CD14-positive monocyte (primary cell): ENCODE results near the gene TSPAN18. TPM values are rescaled to one million over a fixed set of nuclear protein-coding genes. Genes with fewer than 3 reads are reported as not detected.

Experiments used
- DNase-seq, 3 donors: peaks; one replicate each; pipeline ENCODE4 v3.0.0-alpha.2; 2011 to 2022
- H2AFZ ChIP-seq: 2 replicates; pipeline ENCODE4 v1.6.0; 2012; ENCODE audit warnings: mild to moderate bottlenecking, low read depth, low read length, inconsistent platforms; ENCODE audit not compliant: insufficient read depth, poor library complexity, severe bottlenecking
- H3K27ac ChIP-seq, 2 donors: 1 replicate in 1 of 2; 2 replicates in 1 of 2; pipeline ENCODE4 v1.5.1; 2012 to 2013; ENCODE audit warnings: low read length in 2 of 2, control low read depth in 1 of 2, inconsistent platforms in 1 of 2, low read depth in 1 of 2, mild to moderate bottlenecking in 1 of 2
- H3K27me3 ChIP-seq, 2 donors: one replicate each; pipeline versions ENCODE4 v1.6.0 to v1.6.1; 2011 to 2013; ENCODE audit warnings: low read length in 2 of 2; ENCODE audit not compliant: control insufficient read depth in 2 of 2, insufficient read depth in 2 of 2
- H3K36me3 ChIP-seq, 2 donors: replicated peaks in 1 of 2; 1 replicate in 1 of 2; 2 replicates in 1 of 2; pipeline versions ENCODE4 v1.5.1 to v1.6.1; 2012 to 2013; ENCODE audit warnings: low read length in 2 of 2, control low read depth in 1 of 2, inconsistent platforms in 1 of 2, mild to moderate bottlenecking in 1 of 2; ENCODE audit not compliant: insufficient read depth in 2 of 2, control insufficient read depth in 1 of 2
- H3K4me1 ChIP-seq, 2 donors: 1 replicate in 1 of 2; 2 replicates in 1 of 2; pipeline versions ENCODE4 v1.5.1 to v1.6.1; 2012 to 2013; ENCODE audit warnings: low read length in 2 of 2, control low read depth in 1 of 2, inconsistent platforms in 1 of 2, mild to moderate bottlenecking in 1 of 2, moderate library complexity in 1 of 2; ENCODE audit not compliant: insufficient read depth in 2 of 2, control insufficient read depth in 1 of 2
- H3K4me2 ChIP-seq: replicated peaks from 2 replicates; pipeline ENCODE3; 2012; ENCODE audit warnings: low read length, moderate library complexity, mild to moderate bottlenecking; ENCODE audit not compliant: poor library complexity, severe bottlenecking; ENCODE audit errors: extremely low read depth
- H3K4me3 ChIP-seq, 3 experiments: fragments of 200-600 bp in 1 of 3; sonication (generic) in 1 of 3; replicated peaks in 1 of 3; 1 replicate in 2 of 3; 2 replicates in 1 of 3; pipeline ENCODE4 v1.5.1; 2011 to 2013; ENCODE audit warnings: low read length in 3 of 3, mild to moderate bottlenecking in 3 of 3, control low read depth in 2 of 3, low read depth in 2 of 3, inconsistent platforms in 1 of 3, moderate library complexity in 1 of 3
- H3K79me2 ChIP-seq: 2 replicates; pipeline ENCODE4 v1.6.0; 2012; ENCODE audit warnings: mild to moderate bottlenecking, control low read depth, inconsistent platforms, low read length, moderate library complexity; ENCODE audit not compliant: insufficient read depth
- H3K9ac ChIP-seq: 2 replicates; pipeline ENCODE4 v1.6.0; 2017; ENCODE audit warnings: low read length, mild to moderate bottlenecking; ENCODE audit not compliant: insufficient read depth, poor library complexity, severe bottlenecking
- H3K9me3 ChIP-seq, 2 donors: replicated peaks in 1 of 2; 1 replicate in 1 of 2; 2 replicates in 1 of 2; pipeline versions ENCODE4 v1.5.1 to v1.6.1; 2012 to 2013; ENCODE audit warnings: low read length in 2 of 2, control low read depth in 1 of 2; ENCODE audit not compliant: control insufficient read depth in 1 of 2, insufficient read depth in 1 of 2
- H4K20me1 ChIP-seq: 2 replicates; pipeline ENCODE4 v1.6.0; 2012; ENCODE audit warnings: mild to moderate bottlenecking, low read length, control low read depth, moderate library complexity; ENCODE audit not compliant: insufficient read depth
- H3K27ac Mint-ChIP-seq, 7 donors: one replicate each; pipeline ENCODE4 v1.8.0; 2020; ENCODE audit warnings: mild to moderate bottlenecking in 7 of 7, mixed read lengths in 7 of 7, moderate library complexity in 6 of 7, inconsistent platforms in 2 of 7
- H3K27me3 Mint-ChIP-seq, 3 donors: one replicate each; pipeline ENCODE4 v1.8.0; 2021 to 2022; ENCODE audit warnings: low read depth in 3 of 3, mild to moderate bottlenecking in 3 of 3, mixed read lengths in 3 of 3, moderate library complexity in 3 of 3, inconsistent platforms in 1 of 3
- H3K36me3 Mint-ChIP-seq, 2 donors: one replicate each; pipeline ENCODE4 v1.8.0; 2020; ENCODE audit warnings: mixed read lengths in 2 of 2, inconsistent platforms in 1 of 2, mild to moderate bottlenecking in 1 of 2
- H3K4me1 Mint-ChIP-seq: one replicate; pipeline ENCODE4 v1.8.0; 2020; ENCODE audit warnings: mild to moderate bottlenecking, mixed read lengths
- H3K4me3 Mint-ChIP-seq, 2 donors: one replicate each; pipeline ENCODE4 v1.8.0; 2020; ENCODE audit warnings: mild to moderate bottlenecking in 2 of 2, mixed read lengths in 2 of 2, moderate library complexity in 1 of 2
- H3K9me3 Mint-ChIP-seq, 7 donors: one replicate each; pipeline ENCODE4 v1.8.0; 2020 to 2022; ENCODE audit warnings: mixed read lengths in 7 of 7, mild to moderate bottlenecking in 6 of 7, moderate library complexity in 6 of 7, inconsistent platforms in 2 of 7
- CTCF ChIP-seq: fragments of 200-600 bp; IDR thresholded peaks from one replicate; pipeline ENCODE4 v1.8.0; 2022; ENCODE audit warnings: antibody characterized with exemption, mild to moderate bottlenecking
- WGBS: methylation state at CpG from one replicate; pipeline ENCODE4 v1.1.5; 2013; ENCODE audit warnings: missing lambda C conversion rate; ENCODE audit not compliant: insufficient coverage; 5-methylcytosine and 5-hydroxymethylcytosine counted together
- intact Hi-C, 2 donors: fragments of 100-400 bp; cut with micrococcal nuclease; formaldehyde crosslinking; loops; one replicate each; pipeline versions ENCODE4 v1.15.0 to v1.15.1; 2023
- polyA plus RNA-seq, 3 donors: library from polyadenylated mRNA; depleted of rRNA in 1 of 3; unstranded in 2 of 3; stranded (reverse) in 1 of 3; fragments of 300-500 nt in 2 of 3; fragments of >200 nt in 1 of 3; fragmentation: Illumina TruSeq in 2 of 3; gene quantifications; 1 replicate in 2 of 3; 2 replicates in 1 of 3; pipeline ENCODE4 v1.2.3, GENCODE V29; 2012 to 2021

The TSPAN18 gene
- polyA plus RNA-seq, 3 donors, result not detected

- Mint-ChIP-seq H3K27me3 (peaks cover 5 to 8% (median 6%) of the 10 kb centered on the region in 3 donors), H3K9me3 (peaks cover 0 to 14% (median 6%) of the 10 kb centered on the region in 7 donors), H3K4me3 (no peak overlapping the region), H3K27ac (no peak overlapping the region), H3K36me3 (no peaks in the 10 kb centered on the region), H3K4me1 (no peaks in the 10 kb centered on the region)
- H3K4me3 ChIP-seq, result no peak overlapping the region
- intact Hi-C loops, result no loop called here
- H3K4me2 ChIP-seq, result no peak overlapping the region
- H3K27me3 ChIP-seq, result no peaks in the 10 kb centered on the region
- H2AFZ ChIP-seq, result no peak overlapping the region
- H3K9ac ChIP-seq, result no peak overlapping the region
- no peaks in the 10 kb centered on the region for H3K4me1 ChIP-seq
- no peaks in the 10 kb centered on the region for H3K79me2 ChIP-seq
- H4K20me1 ChIP-seq, result no peaks in the 10 kb centered on the region
- H3K27ac ChIP-seq, result no peak overlapping the region
- TF ChIP-seq CTCF, result no peak
- H3K9me3 ChIP-seq, result peaks cover 0 to 5% of the 10 kb centered on the region in 2 donors
- DNase-seq, result no peak
- no peaks in the 10 kb centered on the region for H3K36me3 ChIP-seq
- WGBS, result 95% methylated on average over 4 of the region's 8 CpGs
Measured at GRCh38 chr11:44849922-44850321, 123.2 kb downstream of the TSPAN18 start.

- no peaks in the 10 kb centered on the region for H4K20me1 ChIP-seq
- Mint-ChIP-seq H3K9me3 (peaks cover 0 to 11% (median 6%) of the 10 kb centered on the region in 7 donors), H3K36me3 (no peaks in the 10 kb centered on the region), H3K4me3 (no peak overlapping the region), H3K4me1 (peaks cover 4% of the 10 kb centered on the region), H3K27ac (no peak overlapping the region), H3K27me3 (peaks cover 5 to 8% (median 8%) of the 10 kb centered on the region in 3 donors)
- H3K79me2 ChIP-seq, result no peaks in the 10 kb centered on the region
- TF ChIP-seq CTCF, result no peak
- 93% methylated on average over 5 of the region's 5 CpGs for WGBS
- no peaks in the 10 kb centered on the region for H3K4me1 ChIP-seq
- H3K4me2 ChIP-seq, result no peak overlapping the region
- DNase-seq, result no peak
- H2AFZ ChIP-seq, result no peak overlapping the region
- peaks cover 0 to 5% of the 10 kb centered on the region in 2 donors for H3K9me3 ChIP-seq
- H3K27ac ChIP-seq, result no peak overlapping the region
- no peaks in the 10 kb centered on the region for H3K27me3 ChIP-seq
- no peak overlapping the region for H3K9ac ChIP-seq
- intact Hi-C loops, result no loop called here
- H3K4me3 ChIP-seq, result no peak overlapping the region
- H3K36me3 ChIP-seq, result no peaks in the 10 kb centered on the region
Measured at GRCh38 chr11:44851496-44851895, 124.7 kb downstream of the TSPAN18 start.
